Activated T-cell treated with anti-CD3 and anti-CD28 coated beads for 4 hours (primary cell): ENCODE data around the gene UGT1A1.

Experiments used
- DNase-seq: peaks from one replicate; pipeline ENCODE4 v3.0.0-alpha.2; 2020

Gene UGT1A1

GRCh38 chr2:233758849-233759248, 1.2 kb upstream of the UGT1A1 start:
- no peak for DNase-seq

GRCh38 chr2:233761040-233761769, 1.1 kb downstream of the UGT1A1 start:
- no peak for DNase-seq

- DNase-seq = no peak
Measured at GRCh38 chr2:233764264-233764663, 4.2 kb downstream of the UGT1A1 start.

- no peak for DNase-seq
Measured at GRCh38 chr2:233764761-233765160, 4.7 kb downstream of the UGT1A1 start.

- no peak for DNase-seq
Measured at GRCh38 chr2:233766416-233766815, 6.3 kb downstream of the UGT1A1 start.

GRCh38 chr2:233768076-233768475, 8.0 kb downstream of the UGT1A1 start:
- DNase-seq = no peak

- DNase-seq = no peak
Measured at GRCh38 chr2:233769260-233769659, 9.2 kb downstream of the UGT1A1 start.

GRCh38 chr2:233772153-233772552, 12.1 kb downstream of the UGT1A1 start:
- no peak for DNase-seq

GRCh38 chr2:233772583-233772982, 12.5 kb downstream of the UGT1A1 start:
- DNase-seq = no peak

GRCh38 chr2:233773854-233774253, 13.8 kb downstream of the UGT1A1 start:
- no peak for DNase-seq

GRCh38 chr2:233775414-233775813, 15.3 kb downstream of the UGT1A1 start:
- no peak for DNase-seq

- DNase-seq = no peak
Measured at GRCh38 chr2:233778030-233778429, 18.0 kb downstream of the UGT1A1 start, which contains the start of gene MROH2A. TSS of gene MROH2A (plus strand) at chr2:233778330. CDS start at chr2:233779359, 1,029 bp downstream.

GRCh38 chr2:233779722-233780121, 19.7 kb downstream of the UGT1A1 start:
- no peak for DNase-seq

- no peak for DNase-seq
Measured at GRCh38 chr2:233780771-233781170, 20.7 kb downstream of the UGT1A1 start.

- no peak for DNase-seq
Measured at GRCh38 chr2:233789554-233789953, 29.5 kb downstream of the UGT1A1 start.

- no peak for DNase-seq
Measured at GRCh38 chr2:233791151-233791882, 31.2 kb downstream of the UGT1A1 start.

GRCh38 chr2:233791883-233792329, 31.8 kb downstream of the UGT1A1 start:
- no peak for DNase-seq

- DNase-seq = no peak
Measured at GRCh38 chr2:233792720-233793119, 32.6 kb downstream of the UGT1A1 start.

GRCh38 chr2:233793465-233794127, 33.5 kb downstream of the UGT1A1 start:
- no peak for DNase-seq

- no peak for DNase-seq
Measured at GRCh38 chr2:233794128-233794658, 34.1 kb downstream of the UGT1A1 start.

GRCh38 chr2:233795735-233796171, 35.7 kb downstream of the UGT1A1 start:
- DNase-seq = no peak

GRCh38 chr2:233796254-233796653, 36.2 kb downstream of the UGT1A1 start:
- DNase-seq = no peak

GRCh38 chr2:233798335-233799086, 38.4 kb downstream of the UGT1A1 start:
- no peak for DNase-seq
